SU-DHL-6 (cell line): ENCODE data around the gene SH2D5.

Source experiments
- H2AFZ ChIP-seq: fragments of 200-600 bp; sonication (generic); 2 replicates; pipeline ENCODE4 v1.6.1; 2014; ENCODE audit warnings: low read depth, mild to moderate bottlenecking, moderate library complexity, mixed read lengths, antibody characterized with exemption, low read length; ENCODE audit not compliant: severe bottlenecking
- H3F3A ChIP-seq: fragments of 200-600 bp; shearing (Covaris generic); 2 replicates; pipeline ENCODE4 v1.6.0; 2016; ENCODE audit warnings: antibody characterized with exemption, mild to moderate bottlenecking; ENCODE audit not compliant: insufficient read depth
- H3K27ac ChIP-seq: fragments of 200-600 bp; sonication (generic); 2 replicates; pipeline ENCODE4 v1.5.1; 2016; ENCODE audit warnings: low read depth, mild to moderate bottlenecking, low read length, moderate library complexity, mixed read lengths
- H3K27me3 ChIP-seq: fragments of 200-600 bp; sonication (generic), shearing (Covaris generic); 2 replicates; pipeline ENCODE4 v1.6.0; 2014; ENCODE audit warnings: mild to moderate bottlenecking, low read length
- H3K36me3 ChIP-seq: fragments of 200-600 bp; sonication (generic); 2 replicates; pipeline ENCODE4 v1.6.1; 2014; ENCODE audit warnings: mild to moderate bottlenecking, low read length, mixed read lengths
- H3K4me2 ChIP-seq: fragments of 300-600, 200-600 bp; shearing (Covaris generic), sonication (generic); 2 replicates; pipeline ENCODE4 v1.6.0; 2014; ENCODE audit warnings: low read length, low read depth, mild to moderate bottlenecking; ENCODE audit not compliant: poor library complexity, severe bottlenecking
- H3K4me3 ChIP-seq: fragments of 200-600 bp; sonication (generic); 2 replicates; pipeline ENCODE4 v1.5.1; 2014; ENCODE audit warnings: antibody characterized with exemption, low read length, mild to moderate bottlenecking, mixed read lengths; ENCODE audit not compliant: insufficient read depth, poor library complexity, severe bottlenecking
- H3K79me2 ChIP-seq: fragments of 200-600 bp; sonication (generic); 2 replicates; pipeline ENCODE4 v1.6.1; 2014; ENCODE audit warnings: mild to moderate bottlenecking, low read length, moderate library complexity; ENCODE audit not compliant: insufficient read depth
- H3K9ac ChIP-seq: fragments of 200-600 bp; sonication (generic); 2 replicates; pipeline ENCODE4 v1.7.0; 2014; ENCODE audit warnings: mild to moderate bottlenecking, low read length
- H3K9me2 ChIP-seq: fragments of 200-600 bp; sonication (generic); replicated peaks from 2 replicates; pipeline ENCODE4 v1.6.1; 2014; ENCODE audit warnings: low read length; ENCODE audit not compliant: insufficient read depth
- H3K9me3 ChIP-seq: fragments of 200-600 bp; sonication (generic); 2 replicates; pipeline ENCODE4 v1.6.1; 2014; ENCODE audit warnings: low read length, mixed read lengths; ENCODE audit not compliant: insufficient read depth
- H4K20me1 ChIP-seq: fragments of 200-600 bp; sonication (generic); 2 replicates; pipeline ENCODE4 v1.6.1; 2014; ENCODE audit warnings: low read depth, mild to moderate bottlenecking, antibody characterized with exemption, low read length, moderate library complexity, mixed read lengths
- EZH2phosphoT487 ChIP-seq: fragments of 200-600 bp; sonication (generic), shearing (Covaris generic); conservative IDR thresholded peaks from 2 replicates; pipeline ENCODE4 v1.6.1; 2018; ENCODE audit warnings: mild to moderate bottlenecking, antibody characterized with exemption, low read length, moderate library complexity, mixed read lengths
- TF ChIP-seq, protein P1 (sequence below): fragments of 200-600 bp; sonication (generic); IDR thresholded peaks from one replicate; pipeline ENCODE4 v1.5.1; 2017; ENCODE audit warnings: antibody characterized with exemption, mild to moderate bottlenecking, low read length, moderate library complexity; ENCODE audit not compliant: insufficient read depth, poor library complexity, severe bottlenecking

SH2D5 gene

GRCh38 chr1:20760322-20760721 is 27.8 kb upstream of the SH2D5 start:
- no peaks in the 10 kb centered on the region for H3K9me3 ChIP-seq
- no peak for TF ChIP-seq EZH2phosphoT487
- TF ChIP-seq, protein P1, sequence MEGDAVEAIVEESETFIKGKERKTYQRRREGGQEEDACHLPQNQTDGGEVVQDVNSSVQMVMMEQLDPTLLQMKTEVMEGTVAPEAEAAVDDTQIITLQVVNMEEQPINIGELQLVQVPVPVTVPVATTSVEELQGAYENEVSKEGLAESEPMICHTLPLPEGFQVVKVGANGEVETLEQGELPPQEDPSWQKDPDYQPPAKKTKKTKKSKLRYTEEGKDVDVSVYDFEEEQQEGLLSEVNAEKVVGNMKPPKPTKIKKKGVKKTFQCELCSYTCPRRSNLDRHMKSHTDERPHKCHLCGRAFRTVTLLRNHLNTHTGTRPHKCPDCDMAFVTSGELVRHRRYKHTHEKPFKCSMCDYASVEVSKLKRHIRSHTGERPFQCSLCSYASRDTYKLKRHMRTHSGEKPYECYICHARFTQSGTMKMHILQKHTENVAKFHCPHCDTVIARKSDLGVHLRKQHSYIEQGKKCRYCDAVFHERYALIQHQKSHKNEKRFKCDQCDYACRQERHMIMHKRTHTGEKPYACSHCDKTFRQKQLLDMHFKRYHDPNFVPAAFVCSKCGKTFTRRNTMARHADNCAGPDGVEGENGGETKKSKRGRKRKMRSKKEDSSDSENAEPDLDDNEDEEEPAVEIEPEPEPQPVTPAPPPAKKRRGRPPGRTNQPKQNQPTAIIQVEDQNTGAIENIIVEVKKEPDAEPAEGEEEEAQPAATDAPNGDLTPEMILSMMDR: no peak
- H2AFZ ChIP-seq: no peak overlapping the region
- H3K79me2 ChIP-seq: no peaks in the 10 kb centered on the region
- H3K27ac ChIP-seq: no peak overlapping the region
- no peak overlapping the region for H3K9ac ChIP-seq
- no peaks in the 10 kb centered on the region; the same call in 1 of the 2 replicates for H4K20me1 ChIP-seq
- peaks cover 50% of the 10 kb centered on the region for H3K36me3 ChIP-seq
- no peaks in the 10 kb centered on the region for H3K27me3 ChIP-seq
- no peak overlapping the region for H3K4me3 ChIP-seq
- H3K9me2 ChIP-seq: no peaks in the 10 kb centered on the region
- no peak overlapping the region for H3K4me2 ChIP-seq
- peaks cover 9% of the 10 kb centered on the region; the same call in 1 of the 2 replicates for H3F3A ChIP-seq

GRCh38 chr1:20753589-20753988 is 21.1 kb upstream of the SH2D5 start:
- TF ChIP-seq, protein P1: no peak
- no peak for TF ChIP-seq EZH2phosphoT487
- no peak overlapping the region for H3K4me2 ChIP-seq
- H3K27ac ChIP-seq: no peak overlapping the region
- no peaks in the 10 kb centered on the region; the same call in 1 of the 2 replicates for H3K79me2 ChIP-seq
- H3K27me3 ChIP-seq: no peaks in the 10 kb centered on the region
- H3K9ac ChIP-seq: no peak overlapping the region
- no peaks in the 10 kb centered on the region for H3K9me2 ChIP-seq
- peaks cover 30% of the 10 kb centered on the region for H3K36me3 ChIP-seq
- no peaks in the 10 kb centered on the region for H4K20me1 ChIP-seq
- H3K9me3 ChIP-seq: no peaks in the 10 kb centered on the region
- H2AFZ ChIP-seq: no peak overlapping the region
- peaks cover 18% of the 10 kb centered on the region; the same call in 1 of the 2 replicates for H3F3A ChIP-seq
- no peak overlapping the region for H3K4me3 ChIP-seq

- no peak for TF ChIP-seq EZH2phosphoT487
- TF ChIP-seq, protein P1: no peak
- no peaks in the 10 kb centered on the region for H4K20me1 ChIP-seq
Measured at GRCh38 chr1:20751462-20751990, 19.0 kb upstream of the SH2D5 start.

More at GRCh38 chr1:20751462-20751990, 19.0 kb upstream of the SH2D5 start:
- Histone ChIP-seq H3K4me2 (no peak overlapping the region), H3F3A (peaks cover 17% of the 10 kb centered on the region; the same call in 1 of the 2 replicates), H3K79me2 (no peaks in the 10 kb centered on the region; the same call in 1 of the 2 replicates), H2AFZ (no peak overlapping the region), H3K36me3 (peaks cover 46% of the 10 kb centered on the region), H3K9me3 (no peaks in the 10 kb centered on the region), H3K27me3 (no peaks in the 10 kb centered on the region), H3K9ac (no peak overlapping the region), H3K4me3 (no peak overlapping the region), H3K9me2 (no peaks in the 10 kb centered on the region), H3K27ac (no peak overlapping the region)
